OCI-LY3 (cell line): ENCODE measurements around the gene BCR.

Source experiments
- CTCF ChIP-seq: fragments of 200-600, 300-600 bp; sonication (generic); IDR thresholded peaks from 2 replicates; pipeline ENCODE4 v1.5.1; 2014; ENCODE audit warnings: antibody characterized with exemption, low read length, low read depth
- EZH2phosphoT487 ChIP-seq: fragments of 200-600 bp; shearing (Covaris generic); IDR thresholded peaks from 2 replicates; pipeline ENCODE4 v1.6.1; 2018; ENCODE audit warnings: antibody characterized with exemption, mixed run types, low read depth

- TF ChIP-seq CTCF (no peak), EZH2phosphoT487 (no peak)
Measured at GRCh38 chr22:23227380-23227779, 47.1 kb downstream of the BCR start.
